ENCODE data around the gene KDM8.

DNA sequence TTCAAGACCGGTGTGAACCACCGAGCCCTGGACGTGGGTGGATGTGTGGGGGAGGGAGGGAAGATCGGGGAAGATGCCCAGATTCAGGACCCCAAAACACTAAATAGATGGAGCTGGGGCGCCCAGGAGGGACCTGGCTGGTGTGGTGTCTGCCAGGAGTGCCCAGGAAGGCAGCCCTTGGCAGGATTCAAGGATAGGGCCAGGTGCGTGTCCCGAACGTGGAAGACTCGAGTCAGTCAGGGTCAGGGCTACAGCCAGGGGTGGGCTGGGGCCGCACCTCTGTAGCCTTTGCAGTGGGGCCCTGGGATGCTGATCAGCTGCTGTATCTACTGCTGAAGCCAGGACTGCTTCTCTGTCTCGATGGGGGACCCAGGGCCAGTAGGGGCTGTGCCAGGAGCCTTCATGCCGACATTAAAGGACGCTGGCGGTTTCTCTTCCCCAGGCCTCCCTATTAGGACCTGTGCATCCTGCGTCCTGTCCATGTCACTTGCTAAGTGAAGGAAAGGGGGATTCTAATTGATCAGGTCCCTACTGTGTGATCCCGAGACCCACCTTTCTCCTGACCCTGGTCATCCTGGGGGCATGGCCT is 13.1 kb downstream of the KDM8 start:
- TF ChIP-seq TEAD4 (CRISPR knock-in tag; IDR thresholded peaks at IDR 0.05) (no peak), HMGA2 (CRISPR knock-in tag; IDR thresholded peaks at IDR 0.05) (no peak), GTF2I (CRISPR knock-in tag; conservative IDR thresholded peaks at IDR 0.05) (no peak), E2F1 (CRISPR knock-in tag; IDR thresholded peaks at IDR 0.05) (no peak), E2F4 (CRISPR knock-in tag; IDR thresholded peaks at IDR 0.05; ENCODE audit: borderline replicate concordance, low read depth) (no peak), ATF3 (CRISPR knock-in tag; conservative IDR thresholded peaks at IDR 0.05) (no peak), ESRRA (CRISPR knock-in tag; IDR thresholded peaks at IDR 0.05; ENCODE audit: borderline replicate concordance) (no peak), USF1 (CRISPR knock-in tag; IDR thresholded peaks at IDR 0.05) (no peak), PREB (CRISPR knock-in tag; IDR thresholded peaks at IDR 0.05; ENCODE audit: borderline replicate concordance) (no peak), FOXK1 (CRISPR knock-in tag; IDR thresholded peaks at IDR 0.05) (no peak)
- TF ChIP-seq, protein P1, sequence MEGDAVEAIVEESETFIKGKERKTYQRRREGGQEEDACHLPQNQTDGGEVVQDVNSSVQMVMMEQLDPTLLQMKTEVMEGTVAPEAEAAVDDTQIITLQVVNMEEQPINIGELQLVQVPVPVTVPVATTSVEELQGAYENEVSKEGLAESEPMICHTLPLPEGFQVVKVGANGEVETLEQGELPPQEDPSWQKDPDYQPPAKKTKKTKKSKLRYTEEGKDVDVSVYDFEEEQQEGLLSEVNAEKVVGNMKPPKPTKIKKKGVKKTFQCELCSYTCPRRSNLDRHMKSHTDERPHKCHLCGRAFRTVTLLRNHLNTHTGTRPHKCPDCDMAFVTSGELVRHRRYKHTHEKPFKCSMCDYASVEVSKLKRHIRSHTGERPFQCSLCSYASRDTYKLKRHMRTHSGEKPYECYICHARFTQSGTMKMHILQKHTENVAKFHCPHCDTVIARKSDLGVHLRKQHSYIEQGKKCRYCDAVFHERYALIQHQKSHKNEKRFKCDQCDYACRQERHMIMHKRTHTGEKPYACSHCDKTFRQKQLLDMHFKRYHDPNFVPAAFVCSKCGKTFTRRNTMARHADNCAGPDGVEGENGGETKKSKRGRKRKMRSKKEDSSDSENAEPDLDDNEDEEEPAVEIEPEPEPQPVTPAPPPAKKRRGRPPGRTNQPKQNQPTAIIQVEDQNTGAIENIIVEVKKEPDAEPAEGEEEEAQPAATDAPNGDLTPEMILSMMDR (IDR thresholded peaks at IDR 0.05) = no peak
